ENCODE measurements around the gene ZGPAT. TPM values are rescaled to one million over a fixed set of nuclear protein-coding genes. Genes with fewer than 3 reads are reported as not detected.

ZGPAT gene
- total and polyA plus RNA-seq, 9 of the 15 experiments (the other 6 are each of a cell fraction or from before 2014, with no cell fraction given), result 0.14 to 26.6 (median 7.4) TPM

DNA sequence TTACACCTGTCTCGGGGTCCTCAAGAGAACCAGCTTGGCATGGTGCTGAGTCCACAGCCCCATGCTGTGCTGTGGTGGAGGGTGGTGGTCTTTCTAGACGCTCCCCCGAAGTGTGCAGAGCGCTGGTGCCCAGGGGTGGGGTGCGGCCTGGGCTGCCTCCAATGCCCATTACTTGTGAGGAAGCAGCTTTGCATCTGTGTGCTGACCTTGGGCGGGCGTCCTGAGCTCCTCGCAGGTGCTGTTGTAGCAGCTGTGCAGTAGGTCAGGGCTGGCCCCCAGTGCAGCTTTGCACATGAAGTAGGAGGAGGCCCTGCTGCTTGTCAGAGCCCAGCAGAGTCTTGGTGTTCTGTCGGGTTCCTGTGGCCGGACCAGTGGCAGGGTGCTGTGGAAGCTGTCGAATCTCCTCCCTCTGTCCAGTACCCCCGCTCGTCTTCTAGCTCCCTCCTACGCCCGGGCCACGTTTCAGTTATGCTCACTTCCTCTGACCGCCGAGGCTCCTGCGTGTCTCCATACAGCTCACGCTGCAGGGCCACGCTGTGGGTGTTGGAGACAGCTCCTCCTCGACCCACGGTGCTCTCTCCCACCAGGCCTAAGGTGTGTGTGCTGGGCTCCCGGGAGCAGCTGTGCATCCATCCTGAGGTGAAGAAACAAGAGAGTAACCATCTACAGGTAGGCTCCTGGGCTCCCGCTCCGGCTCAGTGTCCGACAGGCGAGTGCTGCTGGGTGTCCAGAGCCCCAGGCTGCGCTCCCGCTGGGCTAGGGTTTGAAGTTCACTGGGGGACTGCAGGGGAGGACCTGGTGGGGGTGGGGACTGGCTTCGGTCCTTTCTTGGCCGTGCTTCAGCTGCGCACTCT is 45.7 kb upstream of the ZGPAT start:
- Histone ChIP-seq H3K9me3 (replicated peaks; ENCODE audit: control insufficient read depth, insufficient read depth, low read depth, low read length) (no peaks in the 10 kb centered on the region), H4K20me1 (replicated peaks; ENCODE audit: control insufficient read depth, insufficient read depth, low read length) (no peaks in the 10 kb centered on the region), H3K27ac (ENCODE audit: extremely low read depth, low read depth, low read length) (no peak overlapping the region), H3K4me2 (ENCODE audit: insufficient read depth, low read length) (no peak overlapping the region), H3K79me2 (ENCODE audit: control insufficient read depth, insufficient read depth, low read length) (peaks cover 22% of the 10 kb centered on the region), H3K9me1 (ENCODE audit: control insufficient read depth, insufficient read depth, low read length) (peaks cover 3% of the 10 kb centered on the region), H3K4me3 (no peak overlapping the region), H3K4me1 (replicated peaks in 1 of 2; ENCODE audit: control insufficient read depth in 2 of 2, insufficient read depth in 2 of 2, low read length in 2 of 2) (peaks cover 10 to 47% of the 10 kb centered on the region in 2 experiments; a peak in 4 of 5 replicates), H3K9ac (ENCODE audit: insufficient read depth in 1 of 2, low read depth in 2 of 2, low read length in 2 of 2) (peak overlapping the region in 1 of 2 experiments; percentile 47; a peak in 1 of 4 replicates), H2AFZ (ENCODE audit: low read depth, low read length) (no peak overlapping the region), H3K36me3 (ENCODE audit: control insufficient read depth, insufficient read depth, low read length) (peaks cover 71% of the 10 kb centered on the region; the same call in 2 of the 3 replicates), H3K27me3 (ENCODE audit: control insufficient read depth in 2 of 2, insufficient read depth in 2 of 2, low read length in 2 of 2) (no peaks in the 10 kb centered on the region)
- FAIRE-seq, result no peak
- no peak for DNase-seq (ENCODE audit: extremely low read depth in 1 of 4, low spot score in 3 of 4)
- ATAC-seq, result no peak
- 90% methylated on average over 23 of the region's 33 CpGs for WGBS (ENCODE audit: insufficient coverage, low coverage, missing lambda C conversion rate)
- no TSS peak for BruUV-seq (replicated peaks)
- POLR2A ChIA-PET, result interaction anchor here (0.6 to 1.7 kb wide), 4 partner anchors 10 to 133 kb away, joined by 3 read pairs; no protein-coding TSS in a partner anchor
- in situ Hi-C loops (cut with MboI) (no loop called here), intact Hi-C loops (cut with micrococcal nuclease) (no loop called here)
- CTCF ChIA-PET (ENCODE audit: low intra/inter-chr PET ratio), result no interaction called here
- no peak for TF ChIP-seq CUX1 (CRISPR knock-in tag; IDR thresholded peaks at IDR 0.05)
- TF ChIP-seq RBFOX2 (IDR thresholded peaks at IDR 0.05; ENCODE audit: low read depth, low read length), result 0 out of 2 replicates have a peak, but pooled peaks have one; percentile 1
- no peak for TF ChIP-seq KDM5B (IDR thresholded peaks at IDR 0.05; ENCODE audit: insufficient replicate concordance, low read depth, low read length)
- TF ChIP-seq POLR2G (IDR thresholded peaks at IDR 0.05; ENCODE audit: low read depth, low read length), result 0 out of 2 replicates have a peak, but pooled peaks have one; percentile 29
